GM19455 (cell line): ENCODE results near the gene KAT8.
A peak's percentile ranks its signal among the peaks of the same experiment; 100 is the strongest.
"Not testable (repeated sequence)": the region's sequence is repeated elsewhere in the genome, so short reads cannot be mapped to it uniquely, and the experiment has no call there.

Experiments
- ATAC-seq: cut with Tn5 transposase; IDR thresholded peaks from one replicate; pipeline ENCODE4 v1.9.1; 2021; ENCODE audit not compliant: unreplicated experiment

The KAT8 gene

DNA sequence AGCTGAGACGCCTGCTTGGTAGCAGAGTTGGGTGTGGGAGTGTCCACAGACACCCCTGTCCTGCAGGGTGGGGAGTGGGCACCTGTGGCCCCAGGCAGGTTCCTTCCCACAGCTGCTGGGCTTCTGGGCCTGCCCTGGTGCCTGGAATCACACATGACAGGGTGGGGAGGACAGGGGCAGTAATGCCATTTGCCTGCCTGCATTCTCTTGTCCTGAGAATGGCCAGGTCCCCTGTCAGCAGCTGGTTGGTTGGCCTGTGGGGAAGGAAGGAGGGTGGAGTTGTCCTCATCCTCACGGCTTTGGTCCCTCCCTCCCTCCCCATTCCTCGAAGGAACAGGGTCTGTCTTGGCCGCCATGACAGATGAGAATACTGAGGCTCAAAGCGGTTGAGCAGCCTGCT is 33.9 kb upstream of the KAT8 start:
- no peak for ATAC-seq

DNA sequence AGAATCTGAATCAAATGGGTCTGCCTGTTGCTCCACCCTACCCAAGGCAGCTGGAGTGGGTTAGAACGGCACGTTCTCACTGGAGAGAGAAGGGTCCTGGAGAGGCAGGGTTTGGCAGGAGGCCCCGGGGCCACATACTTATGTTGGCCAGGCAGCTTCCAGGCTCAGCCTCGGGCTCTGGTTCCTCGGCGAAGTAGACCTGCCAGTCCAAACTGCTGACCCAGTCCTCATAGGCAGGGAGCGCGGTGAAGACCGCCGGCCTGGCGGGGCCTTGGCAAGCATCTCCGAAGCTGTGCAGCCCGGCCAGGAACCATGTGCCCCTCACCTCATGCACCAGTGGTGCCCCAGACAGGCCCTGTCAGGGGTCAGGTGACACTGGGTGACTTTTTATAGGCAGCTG is 33.5 kb upstream of the KAT8 start:
- no peak for ATAC-seq

DNA sequence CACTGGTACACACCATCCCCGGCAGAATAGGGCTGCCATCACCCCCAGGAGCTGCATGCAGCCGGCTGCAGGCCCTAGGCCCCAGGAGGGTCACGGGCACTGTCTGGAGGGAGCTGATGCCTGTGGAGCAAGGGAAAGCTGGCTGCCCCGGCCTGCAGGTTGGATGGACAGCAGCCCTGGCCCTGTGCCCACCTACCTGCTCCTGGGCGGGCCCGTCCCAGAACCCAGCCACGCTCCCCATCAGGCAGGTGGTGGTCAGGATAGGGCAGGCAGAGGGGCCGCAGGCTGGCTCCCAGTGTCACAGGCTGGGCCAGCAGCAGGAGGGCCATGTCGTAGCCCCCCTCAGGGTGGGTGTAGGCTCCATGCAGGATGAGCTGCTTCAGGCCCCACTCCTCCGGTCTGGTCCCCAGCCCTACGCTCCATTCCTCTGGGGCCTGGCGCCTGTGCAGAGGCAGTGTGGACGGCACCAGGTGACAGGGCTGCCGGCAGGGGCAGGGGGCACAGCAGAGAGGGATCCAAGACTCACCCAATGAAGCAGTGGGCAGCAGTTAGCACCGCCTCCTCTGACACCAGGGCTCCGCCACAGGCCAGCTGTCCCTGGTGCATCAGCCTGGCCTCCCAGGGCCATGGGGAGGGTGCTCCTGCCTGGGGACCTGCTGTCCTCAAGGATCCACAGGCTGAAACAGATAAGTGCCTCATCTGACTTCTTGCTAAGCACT is 32.7 kb upstream of the KAT8 start:
- no peak for ATAC-seq

DNA sequence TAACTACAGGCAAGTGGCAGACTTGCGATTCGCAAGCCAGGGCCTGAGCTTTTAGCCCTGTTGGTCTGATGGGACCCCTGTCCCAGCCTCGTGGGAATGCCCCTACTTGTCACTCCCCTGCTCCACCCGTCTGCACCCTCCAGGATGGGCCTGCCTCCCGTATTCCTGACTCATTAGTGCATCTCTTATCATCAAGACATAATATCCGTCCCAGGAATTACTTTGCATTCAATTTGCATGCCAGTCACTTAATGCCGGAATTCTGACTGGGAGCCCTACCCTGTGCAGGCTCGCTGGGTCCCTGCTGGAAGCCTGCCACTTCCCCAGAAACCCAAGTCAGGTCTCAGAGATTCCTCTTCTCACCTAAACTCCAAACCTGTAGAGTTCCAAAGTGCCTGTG is 32.1 kb upstream of the KAT8 start:
- no peak for ATAC-seq

DNA sequence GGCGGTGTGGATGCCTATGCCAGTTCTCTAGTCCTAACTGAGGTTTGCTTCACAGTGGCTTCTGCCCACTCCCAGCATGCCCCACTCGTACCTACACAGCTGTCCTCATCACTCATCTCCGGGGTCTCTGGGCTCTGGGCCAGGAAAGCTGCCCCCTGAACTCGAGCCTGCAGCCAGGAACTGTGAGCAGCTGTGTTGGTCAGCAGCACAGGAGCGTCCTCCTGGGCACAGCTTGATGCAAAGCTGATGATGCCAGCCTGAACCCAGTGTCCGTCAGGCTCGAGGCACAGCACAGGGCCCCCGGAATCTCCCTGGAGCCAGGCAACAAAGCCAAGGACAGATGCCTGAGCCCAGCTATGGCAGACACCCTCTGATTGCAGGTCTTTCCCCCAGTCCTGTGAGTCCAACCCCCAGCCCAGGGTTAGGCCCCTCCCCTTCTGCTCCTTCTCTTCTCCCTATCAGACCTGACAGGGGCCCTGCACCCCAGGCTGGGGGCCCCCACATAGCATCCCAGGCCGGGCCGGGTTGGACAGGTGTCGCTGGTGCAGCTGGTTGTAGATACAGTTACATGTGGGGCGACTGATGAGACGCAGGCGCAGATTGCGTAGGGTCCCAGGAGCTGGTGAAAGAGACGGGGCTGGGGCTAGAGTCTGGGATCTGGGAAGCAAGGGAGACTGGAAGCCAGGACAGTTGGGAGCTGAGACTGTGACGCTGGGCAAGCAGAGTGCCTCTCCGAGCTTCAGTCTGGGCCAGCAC is 31.4 kb upstream of the KAT8 start:
- no peak for ATAC-seq

DNA sequence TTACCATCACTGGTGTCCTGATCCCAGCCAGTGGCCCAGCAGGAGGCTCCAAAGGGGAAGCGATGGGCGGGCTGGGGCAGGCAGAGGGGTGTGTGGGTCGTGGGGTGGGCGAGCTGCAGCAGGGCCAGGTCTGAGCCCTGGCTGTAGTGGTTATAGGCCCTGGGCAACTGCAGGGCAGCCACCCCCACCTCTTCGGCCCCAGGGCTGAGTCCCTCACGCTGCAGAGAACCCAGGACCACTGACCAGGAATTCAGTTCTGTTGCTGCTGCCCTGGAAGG is 30.9 kb upstream of the KAT8 start:
- ATAC-seq: no peak

DNA sequence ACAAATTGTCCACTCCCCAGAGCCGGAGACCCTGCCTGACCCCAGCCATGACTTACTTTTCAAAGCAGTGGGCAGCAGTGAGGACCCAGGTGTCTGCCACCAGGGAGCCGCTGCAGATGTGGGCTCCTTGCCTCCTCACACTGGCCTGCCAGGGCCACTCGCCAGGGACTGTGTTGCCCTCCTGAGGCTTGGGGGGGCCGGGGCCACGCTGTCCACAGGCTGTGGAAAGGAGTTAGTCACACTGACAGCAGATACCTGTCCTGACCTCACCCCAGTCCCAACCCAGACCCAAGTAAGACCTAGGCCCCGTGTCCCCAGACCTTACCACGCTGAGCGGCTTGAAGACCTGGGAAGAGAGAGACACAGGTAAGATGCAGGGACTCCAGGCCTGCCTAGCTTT is 30.0 kb upstream of the KAT8 start:
- ATAC-seq: no peak

DNA sequence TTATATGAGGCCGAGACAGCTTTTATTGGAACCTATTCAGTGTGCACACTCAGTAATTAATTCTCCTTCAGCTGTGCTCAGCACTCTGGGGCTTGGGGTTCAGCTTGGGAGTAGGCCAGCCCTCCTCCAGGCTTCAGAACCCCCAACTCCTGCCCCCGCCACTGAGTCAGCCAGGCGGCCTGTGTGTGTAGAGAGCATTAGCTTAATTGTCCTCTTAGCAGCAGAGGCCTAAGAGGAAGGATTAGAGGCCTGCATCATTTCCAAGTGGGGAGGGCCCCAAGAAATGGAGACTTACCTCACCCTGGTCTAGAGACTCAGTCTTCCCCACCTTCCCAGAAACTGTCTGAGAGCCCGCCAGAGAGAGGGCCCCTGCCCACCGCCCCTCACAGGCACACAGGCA is 29.5 kb upstream of the KAT8 start:
- ATAC-seq: no peak

DNA sequence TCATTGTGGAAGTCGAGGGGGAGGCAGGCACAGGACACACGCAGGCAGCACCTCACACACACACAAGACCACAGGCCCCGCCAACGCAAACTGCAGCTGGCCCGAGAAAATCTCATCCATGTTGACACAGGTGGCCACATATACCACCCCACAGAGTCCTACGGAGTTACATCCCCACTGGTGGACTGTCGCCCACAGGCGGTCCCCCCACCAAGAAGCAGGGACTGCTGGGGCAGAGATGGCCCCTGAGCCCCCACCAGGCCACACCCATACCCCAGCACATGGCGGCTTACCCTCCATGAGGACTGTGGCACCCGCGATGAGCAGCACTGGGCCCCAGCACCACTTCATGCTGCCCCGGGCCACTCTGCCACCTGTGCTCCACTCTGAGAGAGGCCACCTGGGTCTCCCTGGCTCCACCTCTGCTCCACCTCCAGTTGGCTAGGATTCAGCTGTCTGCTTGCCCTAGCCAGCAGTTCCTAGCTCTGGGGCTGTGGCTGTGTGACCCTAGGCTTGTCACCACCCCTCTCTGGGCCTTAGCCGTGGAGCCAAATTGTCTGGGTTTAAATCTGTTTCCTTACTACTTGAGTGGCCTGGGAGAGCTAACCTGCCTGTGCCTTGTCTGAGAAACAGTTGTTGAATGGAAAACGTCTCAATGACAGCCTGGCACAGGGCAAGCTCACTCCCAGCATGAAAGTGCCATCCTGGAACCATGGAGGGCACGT is 28.8 kb upstream of the KAT8 start, which contains the start of gene PRSS53:
Gene PRSS53 (minus strand): TSS at position 485 of the 725 bp plus-strand sequence. CDS start 134 bp downstream, at position 351.
- no peak for ATAC-seq

DNA sequence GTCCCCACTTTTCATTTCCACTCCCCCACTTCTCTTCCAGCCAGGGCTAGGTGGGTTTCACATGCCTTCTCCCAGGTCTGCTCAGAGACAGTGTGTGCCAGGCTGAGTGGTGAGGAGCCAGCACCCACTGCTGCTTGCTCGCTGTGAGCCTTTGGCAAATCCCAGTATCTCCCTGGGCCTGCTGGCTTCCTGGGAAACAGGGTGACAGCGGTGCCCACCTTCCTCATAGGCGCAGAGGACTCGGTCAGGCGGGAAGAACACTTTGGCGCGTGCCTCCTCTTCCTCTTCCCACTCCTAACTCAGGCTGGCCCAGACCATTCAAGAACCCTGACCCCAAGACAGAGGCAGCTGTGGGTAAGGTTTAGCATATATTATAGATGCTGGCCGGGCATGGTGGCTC is 28.3 kb upstream of the KAT8 start:
- ATAC-seq: no peak

DNA sequence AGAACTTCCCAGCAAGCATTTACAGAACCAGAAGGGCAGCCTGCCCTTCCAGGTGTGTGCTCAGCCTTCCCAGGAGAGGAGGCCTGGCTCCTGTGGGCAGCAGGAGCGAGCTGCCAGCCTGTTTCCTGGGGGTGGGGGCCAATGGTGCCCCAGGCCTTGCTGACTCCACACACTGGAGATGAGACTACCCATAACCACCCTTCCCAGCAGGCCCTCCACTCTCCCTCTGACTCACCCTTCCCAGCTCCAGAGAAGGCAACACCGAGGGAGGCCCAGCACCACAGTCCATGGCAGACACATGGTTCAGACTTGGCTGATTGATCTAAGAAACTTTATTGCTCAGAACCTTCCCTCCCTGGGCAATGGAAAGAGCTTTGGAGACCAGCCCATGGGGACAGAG is 26.9 kb upstream of the KAT8 start:
- ATAC-seq: no peak

DNA sequence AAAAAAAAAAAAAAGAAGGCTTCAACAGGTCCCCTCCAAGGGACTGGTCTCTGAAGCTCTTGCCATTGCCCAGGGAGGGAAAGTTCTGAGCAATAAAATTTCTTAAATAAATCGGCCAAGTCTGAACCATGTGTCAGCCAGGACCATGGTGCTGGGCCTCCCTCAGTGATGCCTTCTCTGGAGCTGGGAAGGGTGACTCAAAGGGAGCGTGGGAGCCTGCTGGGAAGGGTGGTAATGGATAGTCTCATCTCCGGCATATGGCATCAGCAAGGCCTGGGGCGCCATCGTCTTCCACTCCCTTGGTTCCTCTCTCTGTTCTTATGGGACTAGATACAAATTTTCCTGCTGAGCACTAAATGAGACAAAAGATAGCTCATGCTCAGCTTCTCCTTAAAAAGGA is 25.1 kb upstream of the KAT8 start:
- no peak for ATAC-seq

DNA sequence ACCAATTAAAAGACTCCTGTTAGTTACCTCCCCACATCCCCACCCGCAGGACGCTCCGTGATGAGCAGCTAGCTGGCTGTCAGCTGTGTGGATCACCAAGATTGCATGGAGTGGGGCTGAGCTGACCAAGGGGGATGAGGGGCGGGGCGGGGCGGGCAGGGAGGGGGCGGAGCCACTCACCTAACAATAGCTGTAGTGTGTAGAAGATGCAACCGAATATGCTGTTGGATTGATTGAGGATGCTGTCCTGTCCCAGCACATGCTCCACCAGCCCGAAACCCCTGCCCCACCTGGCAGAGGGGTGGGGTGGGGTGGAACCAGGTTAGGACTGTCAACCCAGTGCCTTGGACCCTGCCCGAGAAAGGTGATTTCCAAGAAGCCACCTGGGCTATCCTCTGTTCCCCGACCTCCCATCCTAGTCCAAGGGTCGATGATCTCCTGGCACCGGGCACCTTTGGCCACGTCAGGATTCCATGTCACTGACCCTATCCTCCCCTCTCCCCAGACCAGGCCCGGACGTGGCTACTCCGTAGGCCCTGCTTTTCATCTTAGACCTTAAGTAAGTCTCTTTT is 24.2 kb upstream of the KAT8 start:
- no peak for ATAC-seq

DNA sequence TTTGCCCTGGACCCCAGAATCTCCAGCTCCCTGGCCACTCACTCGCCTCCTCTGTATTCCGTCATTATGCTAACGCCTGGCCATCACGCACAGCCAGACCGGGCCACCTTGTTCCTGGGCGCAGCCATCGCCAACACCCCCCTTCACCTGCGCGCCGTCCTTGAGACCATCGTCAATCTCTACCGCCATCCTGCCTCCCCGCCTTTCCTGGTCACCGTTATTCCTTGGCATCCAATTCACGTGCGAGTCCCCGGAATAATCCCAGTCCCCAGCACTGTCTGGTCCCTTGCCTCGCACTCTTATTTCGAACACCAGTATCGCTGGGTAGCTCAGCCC is 23.4 kb upstream of the KAT8 start:
- no peak for ATAC-seq

DNA sequence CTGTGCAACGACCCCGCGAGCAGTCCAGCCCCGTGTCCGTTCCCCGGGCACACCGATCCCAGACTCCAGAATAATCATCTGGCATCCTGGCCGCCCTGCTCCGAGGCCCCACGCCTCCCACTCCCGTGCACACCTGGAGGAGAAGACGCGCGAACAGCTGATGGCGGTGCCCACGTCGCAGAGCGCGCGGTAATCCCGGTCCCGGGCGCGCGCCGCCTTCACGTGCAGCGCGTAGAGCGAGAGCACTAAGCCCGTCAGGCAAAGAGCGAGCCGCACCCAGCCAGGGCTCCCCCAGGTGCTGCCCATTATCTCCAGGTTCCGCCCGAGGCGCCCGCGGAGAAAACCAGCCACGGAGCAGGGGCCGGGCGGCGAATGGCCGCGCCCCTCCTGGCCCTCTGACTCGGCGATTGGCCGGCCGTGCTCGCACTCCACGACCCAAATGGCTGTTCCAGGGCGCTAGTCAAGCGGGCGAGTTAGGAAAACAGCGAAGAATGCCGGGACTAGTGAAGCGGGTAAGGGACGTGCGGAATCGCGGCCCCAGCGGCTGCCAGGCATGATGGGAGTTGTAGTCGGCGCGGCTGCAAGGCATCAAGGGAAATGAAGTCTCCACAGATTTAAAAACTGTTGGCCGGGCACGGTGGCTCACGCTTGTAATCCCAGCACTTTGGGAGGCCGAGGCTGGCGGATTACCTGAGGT is 22.9 kb upstream of the KAT8 start, which contains the start of gene VKORC1:
Gene VKORC1 (minus strand): TSS at position 374 of the 697 bp plus-strand sequence. CDS start 68 bp downstream, at position 306.
- peak; percentile 79 for ATAC-seq

DNA sequence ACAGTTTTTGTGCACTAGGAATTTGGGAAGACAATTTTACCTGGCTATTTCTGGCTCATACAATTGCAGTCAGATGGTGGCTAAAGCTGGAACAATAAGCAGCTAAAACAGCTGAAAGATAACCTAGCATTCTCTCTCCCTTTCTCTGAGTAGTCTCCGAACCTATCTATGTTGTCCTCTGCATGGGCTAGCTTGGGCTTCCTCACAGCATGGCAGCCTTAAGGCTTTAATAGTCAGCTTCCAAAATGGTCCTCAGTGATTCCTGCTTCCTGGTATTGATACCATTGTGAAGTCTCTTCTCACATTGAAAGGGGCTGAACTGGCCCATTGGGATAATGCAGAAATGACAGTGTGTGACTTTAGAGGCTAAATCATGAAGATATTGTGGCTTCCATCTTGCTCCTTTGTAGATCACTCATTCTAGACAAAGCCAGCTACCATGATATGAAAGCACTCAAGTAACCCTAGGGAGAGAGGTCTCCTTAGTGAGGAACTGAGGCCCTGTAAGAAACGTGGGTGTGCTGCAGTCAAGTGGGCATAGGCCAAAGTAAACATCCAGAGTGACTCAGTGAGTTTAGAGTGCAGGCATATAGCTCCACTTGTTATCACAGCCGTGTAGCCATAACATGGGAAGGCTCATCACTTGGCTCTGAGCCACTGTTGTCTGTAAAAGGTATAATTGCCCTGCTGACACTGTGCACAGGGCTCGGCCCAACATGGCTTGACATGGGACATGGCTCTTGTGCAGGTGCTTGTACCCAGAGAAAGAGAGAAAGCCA is 17.4 kb upstream of the KAT8 start:
- ATAC-seq: no peak

DNA sequence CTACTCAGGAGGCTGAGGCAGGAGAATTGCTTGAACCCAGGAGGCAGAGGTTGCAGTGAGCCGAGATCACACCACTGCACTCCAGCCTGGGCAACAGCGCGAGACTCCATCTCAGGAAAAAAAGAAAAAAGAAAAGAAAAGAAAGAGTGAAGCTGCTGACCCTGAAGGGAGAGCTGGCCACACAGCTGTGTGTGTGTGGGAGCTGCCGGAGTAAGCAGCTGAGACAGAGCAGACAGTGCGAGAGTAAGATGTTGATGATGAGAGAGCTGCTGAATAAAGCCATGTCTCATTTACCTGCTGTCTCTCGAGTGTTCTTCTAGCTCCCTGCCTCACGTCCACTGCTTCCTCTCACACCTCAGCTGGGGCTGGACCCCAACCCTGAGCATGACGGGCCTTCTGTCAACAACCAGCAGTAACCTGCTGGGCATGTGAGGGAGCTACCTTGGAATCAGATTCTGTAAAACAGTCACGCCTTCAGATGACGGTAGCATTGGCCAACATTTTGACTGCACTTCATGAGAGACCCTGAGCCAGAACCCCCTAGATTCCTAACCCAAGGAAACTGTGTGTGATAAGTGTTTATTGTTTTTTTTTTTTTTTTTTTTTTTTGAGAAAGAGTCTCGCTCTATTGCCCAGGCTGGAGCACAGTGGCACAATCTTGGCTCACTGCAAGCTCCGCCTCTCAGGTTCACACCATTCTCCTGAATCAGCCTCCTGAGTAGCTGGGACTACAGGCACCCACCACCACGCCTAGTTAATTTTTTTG is 16.4 kb upstream of the KAT8 start:
- not testable (repeated sequence) for ATAC-seq

DNA sequence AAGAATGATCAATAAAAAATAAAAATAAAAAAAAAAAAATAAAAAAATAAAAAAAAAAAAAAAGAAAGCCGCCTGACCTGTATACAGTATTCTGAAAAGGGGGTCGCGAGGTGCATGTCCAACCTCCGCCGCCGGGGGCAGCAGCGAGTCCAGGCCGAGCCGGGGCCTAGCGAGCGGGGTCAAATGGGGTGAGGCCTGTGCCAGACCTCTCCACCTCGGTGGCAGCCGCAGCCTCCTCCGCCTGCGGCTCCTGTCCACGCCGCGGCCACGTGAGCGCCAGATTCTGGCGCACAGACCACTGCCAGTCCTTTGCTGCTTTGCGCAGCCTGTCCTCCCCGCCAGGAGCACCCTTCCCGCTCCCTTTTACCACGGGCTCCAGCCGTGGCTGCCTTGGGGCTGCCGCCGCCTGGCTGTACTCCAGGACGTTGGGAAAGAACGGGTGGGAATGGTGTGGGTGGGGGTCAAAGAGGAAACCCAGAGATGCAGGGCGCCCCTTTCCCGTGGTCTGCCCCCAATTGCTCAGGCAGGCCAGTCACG is 11.7 kb upstream of the KAT8 start:
- ATAC-seq: peak; percentile 28
